ENCODE measurements around the gene FIBIN.
"Not testable (repeated sequence)": the region's sequence is repeated elsewhere in the genome, so short reads cannot be mapped to it uniquely, and the experiment has no call there.

The FIBIN gene

GRCh38 chr11:26958005-26958701, 35.8 kb upstream of the FIBIN start:
- H3K36me3 ChIP-seq (ENCODE audit: insufficient read depth, low read depth, low read length): no peaks in the 10 kb centered on the region
- H3K4me3 ChIP-seq (ENCODE audit: low read length): no peak overlapping the region
- H3K27ac ChIP-seq (ENCODE audit: low read length): no peak overlapping the region
- no peaks in the 10 kb centered on the region for H3K9me3 ChIP-seq (ENCODE audit: insufficient read depth, low read depth, low read length)
- H3K27me3 ChIP-seq (ENCODE audit: insufficient read depth, low read length): no peaks in the 10 kb centered on the region
- H3K9ac ChIP-seq (ENCODE audit: low read depth, low read length): no peak overlapping the region
- H3K4me1 ChIP-seq (ENCODE audit: insufficient read depth, low read length): no peaks in the 10 kb centered on the region

- Histone ChIP-seq H3K27me3 (ENCODE audit: insufficient read depth, low read length) (no peaks in the 10 kb centered on the region), H3K9ac (ENCODE audit: low read depth, low read length) (no peak overlapping the region), H3K4me1 (ENCODE audit: insufficient read depth, low read length) (no peaks in the 10 kb centered on the region), H3K9me3 (ENCODE audit: insufficient read depth, low read depth, low read length) (no peaks in the 10 kb centered on the region), H3K36me3 (ENCODE audit: insufficient read depth, low read depth, low read length) (no peaks in the 10 kb centered on the region), H3K4me3 (ENCODE audit: low read length) (no peak overlapping the region), H3K27ac (ENCODE audit: low read length) (no peak overlapping the region)
These were observed 35.2 kb upstream of the FIBIN start for GRCh38 chr11:26958702-26959049.

- no peaks in the 10 kb centered on the region for H3K4me1 ChIP-seq (ENCODE audit: insufficient read depth, low read length)
- no peak overlapping the region for H3K9ac ChIP-seq (ENCODE audit: low read depth, low read length)
- H3K4me3 ChIP-seq (ENCODE audit: low read length): no peak overlapping the region
- no peaks in the 10 kb centered on the region for H3K27me3 ChIP-seq (ENCODE audit: insufficient read depth, low read length)
- no peaks in the 10 kb centered on the region for H3K36me3 ChIP-seq (ENCODE audit: insufficient read depth, low read depth, low read length)
- H3K9me3 ChIP-seq (ENCODE audit: insufficient read depth, low read depth, low read length): no peaks in the 10 kb centered on the region
- H3K27ac ChIP-seq (ENCODE audit: low read length): no peak overlapping the region
These were observed 33.6 kb upstream of the FIBIN start for GRCh38 chr11:26960281-26960680.

- Histone ChIP-seq H3K9ac (ENCODE audit: low read depth, low read length) (no peak overlapping the region), H3K4me3 (ENCODE audit: low read length) (no peak overlapping the region), H3K9me3 (ENCODE audit: insufficient read depth, low read depth, low read length) (no peaks in the 10 kb centered on the region), H3K4me1 (ENCODE audit: insufficient read depth, low read length) (no peaks in the 10 kb centered on the region), H3K36me3 (ENCODE audit: insufficient read depth, low read depth, low read length) (no peaks in the 10 kb centered on the region), H3K27me3 (ENCODE audit: insufficient read depth, low read length) (no peaks in the 10 kb centered on the region), H3K27ac (ENCODE audit: low read length) (no peak overlapping the region)
These were observed 30.1 kb upstream of the FIBIN start for GRCh38 chr11:26963764-26964163.

- H3K9ac ChIP-seq (ENCODE audit: low read depth, low read length): no peak overlapping the region
These were observed 29.6 kb upstream of the FIBIN start for GRCh38 chr11:26964339-26964738.

GRCh38 chr11:26964847-26965485, 28.9 kb upstream of the FIBIN start:
- not testable (repeated sequence) for H3K27me3 ChIP-seq (ENCODE audit: insufficient read depth, low read length); H3K9me3 ChIP-seq (ENCODE audit: insufficient read depth, low read depth, low read length); H3K36me3 ChIP-seq (ENCODE audit: insufficient read depth, low read depth, low read length); H3K27ac ChIP-seq (ENCODE audit: low read length); H3K4me1 ChIP-seq (ENCODE audit: insufficient read depth, low read length); H3K9ac ChIP-seq (ENCODE audit: low read depth, low read length)
- peak overlapping the region; percentile 52 for H3K4me3 ChIP-seq (ENCODE audit: low read length)

More at GRCh38 chr11:26964339-26964738, 29.6 kb upstream of the FIBIN start:
- Histone ChIP-seq H3K36me3 (ENCODE audit: insufficient read depth, low read depth, low read length) (no peaks in the 10 kb centered on the region), H3K27me3 (ENCODE audit: insufficient read depth, low read length) (no peaks in the 10 kb centered on the region), H3K27ac (ENCODE audit: low read length) (no peak overlapping the region), H3K4me1 (ENCODE audit: insufficient read depth, low read length) (no peaks in the 10 kb centered on the region), H3K9me3 (ENCODE audit: insufficient read depth, low read depth, low read length) (no peaks in the 10 kb centered on the region), H3K4me3 (ENCODE audit: low read length) (peak overlapping the region; percentile 52)

GRCh38 chr11:26971961-26972360, 22.0 kb upstream of the FIBIN start:
- no peaks in the 10 kb centered on the region for H3K27me3 ChIP-seq (ENCODE audit: insufficient read depth, low read length)
- H3K9ac ChIP-seq (ENCODE audit: low read depth, low read length): no peak overlapping the region
- H3K36me3 ChIP-seq (ENCODE audit: insufficient read depth, low read depth, low read length): no peaks in the 10 kb centered on the region
- H3K27ac ChIP-seq (ENCODE audit: low read length): no peak overlapping the region
- no peaks in the 10 kb centered on the region for H3K9me3 ChIP-seq (ENCODE audit: insufficient read depth, low read depth, low read length)
- H3K4me3 ChIP-seq (ENCODE audit: low read length): no peak overlapping the region
- H3K4me1 ChIP-seq (ENCODE audit: insufficient read depth, low read length): no peaks in the 10 kb centered on the region

- no peaks in the 10 kb centered on the region for H3K36me3 ChIP-seq (ENCODE audit: insufficient read depth, low read depth, low read length)
- no peak overlapping the region for H3K27ac ChIP-seq (ENCODE audit: low read length)
- no peak overlapping the region for H3K9ac ChIP-seq (ENCODE audit: low read depth, low read length)
- H3K27me3 ChIP-seq (ENCODE audit: insufficient read depth, low read length): no peaks in the 10 kb centered on the region
- no peaks in the 10 kb centered on the region for H3K4me1 ChIP-seq (ENCODE audit: insufficient read depth, low read length)
- no peak overlapping the region for H3K4me3 ChIP-seq (ENCODE audit: low read length)
- H3K9me3 ChIP-seq (ENCODE audit: insufficient read depth, low read depth, low read length): peaks cover under 1% of the 10 kb centered on the region; the same call in 1 of the 2 replicates
These were observed 19.7 kb upstream of the FIBIN start for GRCh38 chr11:26974069-26974783.

- Histone ChIP-seq H3K36me3 (ENCODE audit: insufficient read depth, low read depth, low read length) (no peaks in the 10 kb centered on the region), H3K9ac (ENCODE audit: low read depth, low read length) (no peak overlapping the region), H3K4me1 (ENCODE audit: insufficient read depth, low read length) (no peaks in the 10 kb centered on the region), H3K27me3 (ENCODE audit: insufficient read depth, low read length) (no peaks in the 10 kb centered on the region), H3K27ac (ENCODE audit: low read length) (no peak overlapping the region), H3K9me3 (ENCODE audit: insufficient read depth, low read depth, low read length) (peaks cover 6% of the 10 kb centered on the region; the same call in 1 of the 2 replicates), H3K4me3 (ENCODE audit: low read length) (no peak overlapping the region)
These were observed 18.9 kb upstream of the FIBIN start for GRCh38 chr11:26974996-26975395.

GRCh38 chr11:26976389-26976788, 17.5 kb upstream of the FIBIN start:
- no peaks in the 10 kb centered on the region for H3K36me3 ChIP-seq (ENCODE audit: insufficient read depth, low read depth, low read length)
- H3K27me3 ChIP-seq (ENCODE audit: insufficient read depth, low read length): no peaks in the 10 kb centered on the region
- no peaks in the 10 kb centered on the region for H3K4me1 ChIP-seq (ENCODE audit: insufficient read depth, low read length)
- no peak overlapping the region for H3K9ac ChIP-seq (ENCODE audit: low read depth, low read length)
- H3K9me3 ChIP-seq (ENCODE audit: insufficient read depth, low read depth, low read length): peaks cover 6% of the 10 kb centered on the region; the same call in 1 of the 2 replicates
- H3K4me3 ChIP-seq (ENCODE audit: low read length): no peak overlapping the region
- no peak overlapping the region for H3K27ac ChIP-seq (ENCODE audit: low read length)

- not testable (repeated sequence) for H3K27ac ChIP-seq (ENCODE audit: low read length); H3K4me3 ChIP-seq (ENCODE audit: low read length); H3K36me3 ChIP-seq (ENCODE audit: insufficient read depth, low read depth, low read length); H3K27me3 ChIP-seq (ENCODE audit: insufficient read depth, low read length); H3K9me3 ChIP-seq (ENCODE audit: insufficient read depth, low read depth, low read length); H3K4me1 ChIP-seq (ENCODE audit: insufficient read depth, low read length); H3K9ac ChIP-seq (ENCODE audit: low read depth, low read length)
These were observed 16.7 kb upstream of the FIBIN start for GRCh38 chr11:26977209-26977608.

GRCh38 chr11:26983645-26984044, 10.3 kb upstream of the FIBIN start:
- peaks cover 3% of the 10 kb centered on the region; the same call in 1 of the 2 replicates for H3K4me1 ChIP-seq (ENCODE audit: insufficient read depth, low read length)
- H3K4me3 ChIP-seq (ENCODE audit: low read length): no peak overlapping the region
- H3K27me3 ChIP-seq (ENCODE audit: insufficient read depth, low read length): no peaks in the 10 kb centered on the region

More at GRCh38 chr11:26983645-26984044, 10.3 kb upstream of the FIBIN start:
- no peak overlapping the region for H3K9ac ChIP-seq (ENCODE audit: low read depth, low read length)
- H3K36me3 ChIP-seq (ENCODE audit: insufficient read depth, low read depth, low read length): no peaks in the 10 kb centered on the region
- no peak overlapping the region for H3K27ac ChIP-seq (ENCODE audit: low read length)
- peaks cover 6% of the 10 kb centered on the region for H3K9me3 ChIP-seq (ENCODE audit: insufficient read depth, low read depth, low read length)

Measured in iPS-20b (cell line).